PC-9 (cell line): ENCODE measurements around the gene HBG2. TPM values are rescaled to one million over a fixed set of nuclear protein-coding genes. Genes with fewer than 3 reads are reported as not detected.

Source experiments
- BruUV-seq: library from RNA; stranded (reverse); fragments of 400-500 nt; replicated peaks from 2 replicates; lab custom pipeline; 2021; lab: Mats Ljungman, UMichigan
- CTCF ChIA-PET: fragments of 300-600 bp; sonication (Branson Sonifier 250); formaldehyde crosslinking; loops from one replicate; lab custom pipeline; 2022; ENCODE audit warnings: antibody characterized with exemption; lab: Charles Lee
- POLR2A ChIA-PET: fragments of 300-600 bp; sonication (Branson Sonifier 250); formaldehyde crosslinking; loops from one replicate; lab custom pipeline; 2022; ENCODE audit warnings: antibody characterized with exemption; ENCODE audit not compliant: unreplicated experiment; lab: Charles Lee
- DNase-seq, 2 experiments: peaks; one replicate each; pipeline versions ENCODE4 v3.0.0 to v3.0.0-alpha.2; 2015 to 2022; ENCODE audit warnings: mixed read lengths in 1 of 2
- H2AFZ ChIP-seq: fragments of 200-600 bp; sonication (generic); 2 replicates; pipeline ENCODE4 v1.8.1; 2017; ENCODE audit warnings: antibody characterized with exemption
- H3F3A ChIP-seq: fragments of 200-600 bp; sonication (generic); 2 replicates; pipeline ENCODE4 v1.8.1; 2017; ENCODE audit warnings: antibody characterized with exemption, mild to moderate bottlenecking, low read depth; ENCODE audit not compliant: insufficient read depth
- H3K27ac ChIP-seq: fragments of 200-600 bp; sonication (generic); 2 replicates; pipeline ENCODE4 v1.6.1; 2016; ENCODE audit warnings: mixed run types
- H3K27me3 ChIP-seq: fragments of 200-600 bp; sonication (generic); 2 replicates; pipeline ENCODE4 v1.6.1; 2016; ENCODE audit warnings: low read depth, mixed run types; ENCODE audit not compliant: insufficient read depth
- H3K36me3 ChIP-seq: fragments of 200-600 bp; sonication (generic); 2 replicates; pipeline ENCODE4 v1.6.1; 2016; ENCODE audit warnings: low read depth, mixed run types
- H3K4me1 ChIP-seq: fragments of 200-600 bp; sonication (generic); replicated peaks from 2 replicates; pipeline ENCODE4 v1.6.1; 2016; ENCODE audit warnings: mixed run types; ENCODE audit not compliant: insufficient read depth
- H3K4me2 ChIP-seq: fragments of 200-600 bp; sonication (generic); 2 replicates; pipeline ENCODE4 v1.6.1; 2017; ENCODE audit warnings: mixed run types
- H3K4me3 ChIP-seq: fragments of 200-600 bp; sonication (generic); 2 replicates; pipeline ENCODE4 v1.6.1; 2016; ENCODE audit warnings: mixed run types
- H3K79me2 ChIP-seq: fragments of 200-600 bp; sonication (generic); 2 replicates; pipeline ENCODE4 v1.6.1; 2017; ENCODE audit warnings: low read depth, mixed run types
- H3K9me2 ChIP-seq: fragments of 200-600 bp; sonication (generic); 2 replicates; pipeline ENCODE4 v1.8.1; 2017; ENCODE audit warnings: mild to moderate bottlenecking; ENCODE audit not compliant: insufficient read depth
- H3K9me3 ChIP-seq: fragments of 200-600 bp; sonication (generic); 2 replicates; pipeline ENCODE4 v1.8.1; 2016; ENCODE audit warnings: low read depth; ENCODE audit not compliant: insufficient read depth
- H4K20me1 ChIP-seq: fragments of 200-600 bp; sonication (generic); 2 replicates; pipeline ENCODE4 v1.8.1; 2017; ENCODE audit not compliant: insufficient read depth
- CTCF ChIP-seq: fragments of 200-600 bp; sonication (generic); conservative IDR thresholded peaks from 2 replicates; pipeline ENCODE4 v1.6.1; 2017; ENCODE audit warnings: mixed run types, antibody characterized with exemption, mild to moderate bottlenecking, moderate library complexity
- EZH2 ChIP-seq: fragments of 200-600 bp; sonication (generic); IDR thresholded peaks from 2 replicates; pipeline ENCODE4 v1.8.0; 2017; ENCODE audit warnings: antibody characterized with exemption, low read depth
- intact Hi-C: fragments of 100-400 bp; cut with micrococcal nuclease; formaldehyde crosslinking; loops from one replicate; pipeline ENCODE4 v1.10.0; 2022; ENCODE audit not compliant: unreplicated experiment
- total RNA-seq: library from RNA; stranded (reverse); gene quantifications from 2 replicates; pipeline ENCODE4 v1.2.3, GENCODE V29; 2021

HBG2 gene
- total RNA-seq, 1 experiment from 2014 or later, result not detected

DNA sequence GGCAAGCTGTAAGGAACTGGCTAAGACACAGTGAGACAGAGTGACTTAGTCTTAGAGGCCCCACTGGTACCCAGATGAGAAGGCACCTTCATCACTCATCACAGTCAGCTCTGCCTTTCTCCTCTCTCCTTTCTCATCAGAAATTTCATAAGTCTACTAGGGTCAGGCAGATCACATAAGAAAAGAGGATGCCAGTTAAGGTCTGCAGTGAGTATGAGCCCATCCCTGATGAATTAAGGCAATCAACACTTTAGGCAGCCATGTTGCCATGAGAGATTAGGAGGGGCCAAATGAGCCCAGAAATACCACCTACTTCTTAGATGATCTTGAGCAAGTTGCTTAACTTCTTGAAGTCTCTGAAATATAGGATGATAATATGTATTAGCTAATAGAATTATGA lies 27.0 kb upstream of the HBG2 start:
- no peaks in the 10 kb centered on the region for H3K9me3 ChIP-seq
- no peaks in the 10 kb centered on the region for H3K36me3 ChIP-seq
- no peak for TF ChIP-seq EZH2
- no peak for TF ChIP-seq CTCF
- H3K27me3 ChIP-seq, result no peaks in the 10 kb centered on the region
- peak overlapping the region; percentile 56 for H3K27ac ChIP-seq
- H3K4me3 ChIP-seq, result no peak overlapping the region
- H3K4me2 ChIP-seq, result no peak overlapping the region
- DNase-seq, result no peak
- CTCF ChIA-PET, result no interaction called here
- intact Hi-C loops, result no loop called here
- H3F3A ChIP-seq, result 0 out of 2 replicates have a peak, but pooled peaks cover 3% of the 10 kb centered on the region
- no peak overlapping the region for H2AFZ ChIP-seq
- BruUV-seq, result no TSS peak
- H3K4me1 ChIP-seq, result peaks cover 7% of the 10 kb centered on the region
- no peaks in the 10 kb centered on the region for H3K79me2 ChIP-seq
- no peaks in the 10 kb centered on the region for H3K9me2 ChIP-seq
- no peaks in the 10 kb centered on the region for H4K20me1 ChIP-seq
- POLR2A ChIA-PET, result no interaction called here

GRCh38 chr11:5280582-5281102 lies 26.1 kb upstream of the HBG2 start:
- no peaks in the 10 kb centered on the region for H3K36me3 ChIP-seq
- H4K20me1 ChIP-seq, result no peaks in the 10 kb centered on the region
- CTCF ChIA-PET, result no interaction called here
- BruUV-seq, result no TSS peak
- no peaks in the 10 kb centered on the region for H3K9me2 ChIP-seq
- H3K27me3 ChIP-seq, result no peaks in the 10 kb centered on the region
- TF ChIP-seq EZH2 (no peak), CTCF (no peak)
- POLR2A ChIA-PET, result no interaction called here
- DNase-seq, result peak; percentile 71 to 72
- H3K4me2 ChIP-seq, result peak overlapping the region; percentile 34; the same call in 1 of the 2 replicates
- H3K9me3 ChIP-seq, result no peaks in the 10 kb centered on the region
- H3K4me1 ChIP-seq, result peaks cover 7% of the 10 kb centered on the region
- no peak overlapping the region for H3K4me3 ChIP-seq
- H2AFZ ChIP-seq, result no peak overlapping the region
- H3K27ac ChIP-seq, result peak overlapping the region; percentile 56
- H3F3A ChIP-seq, result 0 out of 2 replicates have a peak, but pooled peaks cover 3% of the 10 kb centered on the region
- no peaks in the 10 kb centered on the region for H3K79me2 ChIP-seq
- intact Hi-C loops, result no loop called here

GRCh38 chr11:5279471-5280090 lies 25.0 kb upstream of the HBG2 start:
- Histone ChIP-seq H3K27me3 (no peaks in the 10 kb centered on the region), H3K4me3 (no peak overlapping the region), H3K27ac (no peak overlapping the region; the same call in 1 of the 2 replicates), H3F3A (0 out of 2 replicates have a peak, but pooled peaks cover 3% of the 10 kb centered on the region), H3K9me3 (no peaks in the 10 kb centered on the region), H4K20me1 (no peaks in the 10 kb centered on the region), H2AFZ (no peak overlapping the region), H3K36me3 (no peaks in the 10 kb centered on the region), H3K4me2 (no peak overlapping the region), H3K9me2 (no peaks in the 10 kb centered on the region), H3K79me2 (no peaks in the 10 kb centered on the region), H3K4me1 (peaks cover 7% of the 10 kb centered on the region)
- no peak for DNase-seq
- ChIA-PET CTCF (no interaction called here), POLR2A (no interaction called here)
- TF ChIP-seq EZH2, result no peak
- intact Hi-C loops, result no loop called here
- BruUV-seq, result no TSS peak
